Body of pancreas (tissue), 4 donors: Measurements from ENCODE around the gene NUDT14. TPM values are rescaled to one million over a fixed set of nuclear protein-coding genes. Genes with fewer than 3 reads are reported as not detected.
A peak's percentile ranks its signal among the peaks of the same experiment; 100 is the strongest.

Experiments
- ATAC-seq: fragments of 150-250 bp; one replicate; pipeline ENCODE4 v1.9.1; 2016
- DNase-seq, 4 donors: peaks; one replicate each; pipeline ENCODE4 v3.0.0-alpha.2; 2019
- H3K27ac ChIP-seq, 4 donors: fragments of 200-600 bp; sonication (generic); 1 replicate in 3 of 4; 2 replicates in 1 of 4; pipeline versions ENCODE4 v1.5.1 to v1.6.1; 2016 to 2019; ENCODE audit warnings: mild to moderate bottlenecking in 1 of 4, mixed read lengths in 1 of 4, moderate library complexity in 1 of 4
- H3K27me3 ChIP-seq, 2 donors: fragments of 200-600 bp; sonication (generic); one replicate each; pipeline ENCODE4 v1.6.0; 2016; ENCODE audit warnings: mild to moderate bottlenecking in 1 of 2
- H3K36me3 ChIP-seq, 2 donors: fragments of 200-600 bp; sonication (generic); replicated peaks in 1 of 2; 2 replicates each; pipeline ENCODE4 v1.5.1; 2016; ENCODE audit warnings: low read depth in 2 of 2; ENCODE audit not compliant: insufficient read depth in 1 of 2
- H3K4me1 ChIP-seq: fragments of 200-600 bp; sonication (generic); one replicate; pipeline ENCODE4 v1.6.0; 2016
- H3K4me3 ChIP-seq, 2 donors: fragments of 200-600 bp; sonication (generic); 1 replicate in 1 of 2; 2 replicates in 1 of 2; pipeline ENCODE4 v1.5.1; 2016 to 2019
- H3K9me3 ChIP-seq, 3 donors: fragments of 200-600 bp; sonication (generic); 1 replicate in 2 of 3; 2 replicates in 1 of 3; pipeline ENCODE4 v1.5.1; 2016
- CTCF ChIP-seq, 7 experiments: fragments of 450-650 bp in 4 of 7; fragments of 200-600 bp in 3 of 7; sonication (generic) in 3 of 7; IDR thresholded peaks; one replicate each; pipeline ENCODE4 v1.5.1; 2016 to 2019; ENCODE audit warnings: antibody characterized with exemption in 7 of 7
- POLR2A ChIP-seq, 3 donors: fragments of 450-650 bp; IDR thresholded peaks; one replicate each; pipeline ENCODE4 v1.6.1; 2016; ENCODE audit warnings: antibody characterized with exemption in 3 of 3, mild to moderate bottlenecking in 2 of 3
- WGBS, 2 donors: methylation state at CpG; one replicate each; pipeline ENCODE4 v1.1.5; 2017; 5-methylcytosine and 5-hydroxymethylcytosine counted together
- intact Hi-C: fragments of 100-400 bp; cut with DNase I; formaldehyde crosslinking; loops from one replicate; pipeline ENCODE4 v1.15.1; 2023
- total RNA-seq, 2 donors: library from RNA; depleted of rRNA; stranded (reverse); fragments of >200 nt; gene quantifications; one replicate each; pipeline ENCODE4 v1.1.0, GENCODE V29; 2016

Gene NUDT14
- total RNA-seq, 2 donors from 2014 or later, result 28.8 to 66.9 TPM

GRCh38 chr14:105203057-105203531, 22.0 kb upstream of the NUDT14 start:
- Histone ChIP-seq H3K4me3 (no peak overlapping the region), H3K4me1 (peaks cover 49% of the 10 kb centered on the region), H3K27ac (no peak overlapping the region), H3K36me3 (no peaks in the 10 kb centered on the region), H3K9me3 (no peaks in the 10 kb centered on the region), H3K27me3 (peaks cover 0 to 25% of the 10 kb centered on the region in 2 donors)
- ATAC-seq (peak; percentile 57), DNase-seq (peak; percentile 77 to 87 (median 84))
- 4 to 9% methylated on average over 8 to 18 of the region's 18 CpGs for WGBS, 2 donors
- intact Hi-C loops, result loop anchor here (5.0 kb wide), 2 partner anchors 79 to 144 kb away; no protein-coding TSS in a partner anchor
- TF ChIP-seq POLR2A (IDR thresholded peaks at IDR 0.05) (no peak), CTCF (IDR thresholded peaks at IDR 0.05) (peak; percentile 84 to 96 (median 89))

GRCh38 chr14:105201925-105202513, 20.9 kb upstream of the NUDT14 start:
- DNase-seq (no peak), ATAC-seq (no peak)
- no peak overlapping the region for H3K27ac ChIP-seq
- H3K27me3 ChIP-seq, result peaks cover 0 to 30% of the 10 kb centered on the region in 2 donors
- TF ChIP-seq POLR2A (IDR thresholded peaks at IDR 0.05) (no peak), CTCF (IDR thresholded peaks at IDR 0.05) (no peak)
- H3K36me3 ChIP-seq, result no peaks in the 10 kb centered on the region
- intact Hi-C loops, result loop anchor here (5.0 kb wide), 2 partner anchors 80 to 145 kb away; no protein-coding TSS in a partner anchor
- no peaks in the 10 kb centered on the region for H3K9me3 ChIP-seq
- 48 to 60% methylated on average over 5 to 20 of the region's 20 CpGs for WGBS, 2 donors
- H3K4me3 ChIP-seq, result no peak overlapping the region
- peaks cover 50% of the 10 kb centered on the region for H3K4me1 ChIP-seq

GRCh38 chr14:105201156-105201924, 20.2 kb upstream of the NUDT14 start:
- intact Hi-C loops, result loop anchor here (5.0 kb wide), 2 partner anchors 81 to 146 kb away; no protein-coding TSS in a partner anchor
- peak in 3 of 7 experiments; percentile 10 to 38 (median 22) for TF ChIP-seq CTCF (IDR thresholded peaks at IDR 0.05)
- no peak for TF ChIP-seq POLR2A (IDR thresholded peaks at IDR 0.05)
- Histone ChIP-seq H3K36me3 (no peaks in the 10 kb centered on the region), H3K9me3 (no peaks in the 10 kb centered on the region), H3K4me1 (peaks cover 50% of the 10 kb centered on the region), H3K4me3 (no peak overlapping the region), H3K27me3 (peaks cover 0 to 36% of the 10 kb centered on the region in 2 donors), H3K27ac (no peak overlapping the region)
- DNase-seq, result no peak
- no peak for ATAC-seq
- WGBS, 2 donors, result 43 to 83% methylated on average over 1 to 27 of the region's 28 CpGs

GRCh38 chr14:105200641-105201040, 19.5 kb upstream of the NUDT14 start:
- Histone ChIP-seq H3K4me1 (peaks cover 50% of the 10 kb centered on the region), H3K27me3 (peaks cover 0 to 43% of the 10 kb centered on the region in 2 donors), H3K27ac (no peak overlapping the region), H3K4me3 (no peak overlapping the region), H3K36me3 (no peaks in the 10 kb centered on the region), H3K9me3 (no peaks in the 10 kb centered on the region)
- TF ChIP-seq POLR2A (IDR thresholded peaks at IDR 0.05) (no peak), CTCF (IDR thresholded peaks at IDR 0.05) (no peak)
- ATAC-seq (no peak), DNase-seq (no peak)
- WGBS, 2 donors, result 71 to 74% methylated on average over 16 of the region's 16 CpGs
- intact Hi-C loops, result loop anchor here (5.0 kb wide), 2 partner anchors 82 to 147 kb away; no protein-coding TSS in a partner anchor
